K562 (cell line): ENCODE results near the gene S100A9. TPM values are rescaled to one million over a fixed set of nuclear protein-coding genes. Genes with fewer than 3 reads are reported as not detected.
A peak's percentile ranks its signal among the peaks of the same experiment; 100 is the strongest.

ENCODE experiments used
- ATAC-seq: fragments of 200-7000 bp; cut with Tn5 transposase; 3 replicates; pipeline ENCODE4 v1.9.1; 2020; ENCODE audit warnings: moderate library complexity
- BruUV-seq: library from RNA; stranded (reverse); fragments of 400-500 nt; replicated peaks from 2 replicates; lab custom pipeline; 2021; lab: Mats Ljungman, UMichigan
- CTCF ChIA-PET: fragments of 300-600 bp; formaldehyde crosslinking; extraction: SDS; loops from one replicate; lab custom pipeline; 2021; ENCODE audit warnings: low intra/inter-chr PET ratio; lab: Yijun Ruan, JAX
- POLR2A ChIA-PET: fragments of 300-600, 350-650 bp; sonication (Branson Sonifier 250); formaldehyde crosslinking; extraction: SDS; loops from one replicate; lab custom pipeline; 2021; ENCODE audit warnings: antibody characterized with exemption, inconsistent platforms; lab: Yijun Ruan, JAX
- DNase-seq, 4 experiments: peaks; one replicate each; pipeline versions ENCODE4 v3.0.0 to v3.0.0-alpha.2; 2011 to 2018; ENCODE audit warnings: low spot score in 3 of 4, mixed read lengths in 3 of 4; ENCODE audit errors: extremely low read depth in 1 of 4
- FAIRE-seq: peaks from 2 replicates; lab custom pipeline; 2011; peaks lifted over from hg19 to GRCh38; lab: Jason Lieb, UNC
- H2AFZ ChIP-seq: 2 replicates; pipeline ENCODE4 v1.6.0; 2011; ENCODE audit warnings: low read depth, low read length, control low read depth, inconsistent platforms
- H3K27ac ChIP-seq: fragments of 200-600 bp; 3 replicates; pipeline ENCODE4 v1.8.0; 2011; ENCODE audit warnings: low read depth, mild to moderate bottlenecking, control low read depth, inconsistent platforms, low read length, moderate library complexity, mixed read lengths; ENCODE audit errors: extremely low read depth
- H3K27me3 ChIP-seq, 2 experiments: fragments of 300-600 bp in 1 of 2; 2 replicates in 1 of 2; 3 replicates in 1 of 2; pipeline versions ENCODE4 v1.6.0 to v1.8.0; 2011; ENCODE audit warnings: inconsistent platforms in 2 of 2, low read length in 2 of 2, mild to moderate bottlenecking in 1 of 2, mixed read lengths in 1 of 2, moderate library complexity in 1 of 2; ENCODE audit not compliant: control insufficient read depth in 2 of 2, insufficient read depth in 2 of 2
- H3K36me3 ChIP-seq: fragments of 300-600 bp; 3 replicates; pipeline ENCODE4 v1.8.0; 2011; ENCODE audit warnings: mild to moderate bottlenecking, low read length, inconsistent platforms; ENCODE audit not compliant: control insufficient read depth, insufficient read depth
- H3K4me1 ChIP-seq, 2 experiments: fragments of 200-600 bp in 1 of 2; replicated peaks in 1 of 2; 2 replicates in 1 of 2; 3 replicates in 1 of 2; pipeline versions ENCODE4 v1.5.1 to v1.8.0; 2011; ENCODE audit warnings: inconsistent platforms in 2 of 2, low read length in 2 of 2, mild to moderate bottlenecking in 1 of 2, mixed read lengths in 1 of 2, moderate library complexity in 1 of 2; ENCODE audit not compliant: control insufficient read depth in 2 of 2, insufficient read depth in 2 of 2
- H3K4me2 ChIP-seq: 2 replicates; pipeline ENCODE4 v1.6.1; 2011; ENCODE audit warnings: low read length, control low read depth, inconsistent platforms, mixed read lengths; ENCODE audit not compliant: insufficient read depth
- H3K4me3 ChIP-seq: fragments of 200-600 bp; sonication (generic), shearing (Covaris generic); 2 replicates; pipeline ENCODE4 v1.5.1; 2016; ENCODE audit warnings: control low read depth, inconsistent platforms
- H3K79me2 ChIP-seq: fragments of 200-600 bp; 3 replicates; pipeline ENCODE4 v1.8.0; 2011; ENCODE audit warnings: low read length, inconsistent platforms; ENCODE audit not compliant: control insufficient read depth, insufficient read depth
- H3K9ac ChIP-seq, 2 experiments: 2 replicates each; pipeline versions ENCODE4 v1.6.0 to v1.6.1; 2011; ENCODE audit warnings: low read depth in 2 of 2, low read length in 2 of 2, control low read depth in 1 of 2, inconsistent platforms in 1 of 2, mild to moderate bottlenecking in 1 of 2, mixed read lengths in 1 of 2; ENCODE audit not compliant: insufficient read depth in 1 of 2
- H3K9me1 ChIP-seq: one replicate; pipeline ENCODE4 v1.6.0; 2011; ENCODE audit warnings: inconsistent platforms, mild to moderate bottlenecking, low read length, moderate library complexity; ENCODE audit not compliant: control insufficient read depth, insufficient read depth
- H3K9me3 ChIP-seq: replicated peaks from 2 replicates; pipeline ENCODE4 v1.5.1; 2011; ENCODE audit warnings: low read depth, low read length, inconsistent platforms; ENCODE audit not compliant: control insufficient read depth, insufficient read depth
- H4K20me1 ChIP-seq: replicated peaks from 2 replicates; pipeline ENCODE4 v1.6.1; 2011; ENCODE audit warnings: low read length, inconsistent platforms, mixed read lengths; ENCODE audit not compliant: control insufficient read depth, insufficient read depth
- CREM ChIP-seq: IDR thresholded peaks from 2 replicates; pipeline ENCODE4 v1.6.1; 2014; ENCODE audit warnings: antibody characterized with exemption, low read depth
- CXXC5 ChIP-seq: fragments of 250-450 bp; sonication (Bioruptor Pico); IDR thresholded peaks from 2 replicates; pipeline ENCODE4 v1.8.0; 2022; ENCODE audit warnings: inconsistent platforms, mild to moderate bottlenecking, moderate library complexity
- NFYB ChIP-seq: IDR thresholded peaks from 2 replicates; pipeline ENCODE4 v1.6.1; 2011; ENCODE audit warnings: mild to moderate bottlenecking, moderate library complexity; ENCODE audit not compliant: insufficient read length; ENCODE audit errors: extremely low read depth
- SPI1 ChIP-seq: IDR thresholded peaks from 2 replicates; pipeline ENCODE4 v1.6.1; 2011; ENCODE audit warnings: low read depth, low read length, control low read depth, borderline replicate concordance
- ZBTB17 ChIP-seq: fragments of 450-650 bp; formaldehyde crosslinking; IDR thresholded peaks from 2 replicates; pipeline ENCODE4 v1.4.0; 2020; ENCODE audit warnings: mild to moderate bottlenecking
- WGBS: fragments of 100-300 bp; shearing (Covaris generic); methylation state at CpG from one replicate; pipeline ENCODE4 v1.1.6; 2016; ENCODE audit warnings: low coverage, mixed read lengths; ENCODE audit not compliant: insufficient coverage; ENCODE audit errors: missing lambda C conversion rate; 5-methylcytosine and 5-hydroxymethylcytosine counted together
- in situ Hi-C: fragments of 300-500 bp; cut with MboI; formaldehyde crosslinking; loops from 4 replicates; pipeline ENCODE4 v1.15.0; 2018; ENCODE audit warnings: inconsistent platforms, mixed read lengths
- intact Hi-C: fragments of 100-400 bp; cut with micrococcal nuclease; formaldehyde crosslinking; loops from 2 replicates; pipeline ENCODE4 v1.14.2; 2022
- polyA plus RNA-seq, 8 experiments: library from polyadenylated mRNA; depleted of rRNA in 4 of 8; stranded (reverse) in 5 of 8; unstranded in 3 of 8; fragments of >200 nt; fragmentation: Nextera tagmentation in 2 of 8; fragmentation: Illumina TruSeq in 1 of 8; extraction: Ambion mirVana in 2 of 8; extraction: Trizol in 1 of 8; gene quantifications; 2 replicates each; pipeline versions ENCODE4 v1.2.1 to v1.2.3, GENCODE V29; 2011 to 2014; ENCODE audit warnings: inconsistent platforms in 1 of 8, missing spikeins in 1 of 8
- total RNA-seq, 7 experiments: library from RNA; depleted of rRNA in 6 of 7; stranded (reverse); fragments of >200 nt in 6 of 7; fragmentation: Illumina TruSeq in 2 of 7; extraction: Trizol in 2 of 7; gene quantifications; 2 replicates each; pipeline versions ENCODE4 v1.2.1 to v1.2.3, GENCODE V29; 2011 to 2021; ENCODE audit warnings: low replicate concordance in 1 of 7
- TF ChIP-seq, protein P1 (sequence below): sonication (generic); formaldehyde crosslinking; IDR thresholded peaks from 2 replicates; pipeline ENCODE4 v1.8.1; 2023; ENCODE audit warnings: mild to moderate bottlenecking, missing genetic modification reagents, moderate library complexity
- TF ChIP-seq, protein P2 (sequence below): fragments of 450-650 bp; IDR thresholded peaks from 2 replicates; pipeline ENCODE4 v1.6.1; 2016; ENCODE audit warnings: low read depth

Gene S100A9
- total and polyA plus RNA-seq, 9 of the 15 experiments (the other 6 are each of a cell fraction or from before 2014, with no cell fraction given), result 0.80 TPM; not detected in 8

- H3K27ac ChIP-seq, result no peak overlapping the region
- H3K4me1 ChIP-seq, result peaks cover 0 to 6% of the 10 kb centered on the region in 2 experiments; a peak in 1 of 5 replicates
- peaks cover 1 to 34% of the 10 kb centered on the region in 2 experiments; a peak in 4 of 5 replicates for H3K27me3 ChIP-seq
- no peaks in the 10 kb centered on the region for H3K79me2 ChIP-seq
- DNase-seq (peak in 1 of 4 experiments; percentile 16), FAIRE-seq (no peak), ATAC-seq (no peak)
- TF ChIP-seq SPI1 (peak; percentile 84), CXXC5 (no peak), CREM (no peak), NFYB (no peak), ZBTB17 (CRISPR knock-in tag) (no peak)
- TF ChIP-seq, protein P1, sequence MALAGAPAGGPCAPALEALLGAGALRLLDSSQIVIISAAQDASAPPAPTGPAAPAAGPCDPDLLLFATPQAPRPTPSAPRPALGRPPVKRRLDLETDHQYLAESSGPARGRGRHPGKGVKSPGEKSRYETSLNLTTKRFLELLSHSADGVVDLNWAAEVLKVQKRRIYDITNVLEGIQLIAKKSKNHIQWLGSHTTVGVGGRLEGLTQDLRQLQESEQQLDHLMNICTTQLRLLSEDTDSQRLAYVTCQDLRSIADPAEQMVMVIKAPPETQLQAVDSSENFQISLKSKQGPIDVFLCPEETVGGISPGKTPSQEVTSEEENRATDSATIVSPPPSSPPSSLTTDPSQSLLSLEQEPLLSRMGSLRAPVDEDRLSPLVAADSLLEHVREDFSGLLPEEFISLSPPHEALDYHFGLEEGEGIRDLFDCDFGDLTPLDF (CRISPR knock-in tag), result no peak
- TF ChIP-seq, protein P2, sequence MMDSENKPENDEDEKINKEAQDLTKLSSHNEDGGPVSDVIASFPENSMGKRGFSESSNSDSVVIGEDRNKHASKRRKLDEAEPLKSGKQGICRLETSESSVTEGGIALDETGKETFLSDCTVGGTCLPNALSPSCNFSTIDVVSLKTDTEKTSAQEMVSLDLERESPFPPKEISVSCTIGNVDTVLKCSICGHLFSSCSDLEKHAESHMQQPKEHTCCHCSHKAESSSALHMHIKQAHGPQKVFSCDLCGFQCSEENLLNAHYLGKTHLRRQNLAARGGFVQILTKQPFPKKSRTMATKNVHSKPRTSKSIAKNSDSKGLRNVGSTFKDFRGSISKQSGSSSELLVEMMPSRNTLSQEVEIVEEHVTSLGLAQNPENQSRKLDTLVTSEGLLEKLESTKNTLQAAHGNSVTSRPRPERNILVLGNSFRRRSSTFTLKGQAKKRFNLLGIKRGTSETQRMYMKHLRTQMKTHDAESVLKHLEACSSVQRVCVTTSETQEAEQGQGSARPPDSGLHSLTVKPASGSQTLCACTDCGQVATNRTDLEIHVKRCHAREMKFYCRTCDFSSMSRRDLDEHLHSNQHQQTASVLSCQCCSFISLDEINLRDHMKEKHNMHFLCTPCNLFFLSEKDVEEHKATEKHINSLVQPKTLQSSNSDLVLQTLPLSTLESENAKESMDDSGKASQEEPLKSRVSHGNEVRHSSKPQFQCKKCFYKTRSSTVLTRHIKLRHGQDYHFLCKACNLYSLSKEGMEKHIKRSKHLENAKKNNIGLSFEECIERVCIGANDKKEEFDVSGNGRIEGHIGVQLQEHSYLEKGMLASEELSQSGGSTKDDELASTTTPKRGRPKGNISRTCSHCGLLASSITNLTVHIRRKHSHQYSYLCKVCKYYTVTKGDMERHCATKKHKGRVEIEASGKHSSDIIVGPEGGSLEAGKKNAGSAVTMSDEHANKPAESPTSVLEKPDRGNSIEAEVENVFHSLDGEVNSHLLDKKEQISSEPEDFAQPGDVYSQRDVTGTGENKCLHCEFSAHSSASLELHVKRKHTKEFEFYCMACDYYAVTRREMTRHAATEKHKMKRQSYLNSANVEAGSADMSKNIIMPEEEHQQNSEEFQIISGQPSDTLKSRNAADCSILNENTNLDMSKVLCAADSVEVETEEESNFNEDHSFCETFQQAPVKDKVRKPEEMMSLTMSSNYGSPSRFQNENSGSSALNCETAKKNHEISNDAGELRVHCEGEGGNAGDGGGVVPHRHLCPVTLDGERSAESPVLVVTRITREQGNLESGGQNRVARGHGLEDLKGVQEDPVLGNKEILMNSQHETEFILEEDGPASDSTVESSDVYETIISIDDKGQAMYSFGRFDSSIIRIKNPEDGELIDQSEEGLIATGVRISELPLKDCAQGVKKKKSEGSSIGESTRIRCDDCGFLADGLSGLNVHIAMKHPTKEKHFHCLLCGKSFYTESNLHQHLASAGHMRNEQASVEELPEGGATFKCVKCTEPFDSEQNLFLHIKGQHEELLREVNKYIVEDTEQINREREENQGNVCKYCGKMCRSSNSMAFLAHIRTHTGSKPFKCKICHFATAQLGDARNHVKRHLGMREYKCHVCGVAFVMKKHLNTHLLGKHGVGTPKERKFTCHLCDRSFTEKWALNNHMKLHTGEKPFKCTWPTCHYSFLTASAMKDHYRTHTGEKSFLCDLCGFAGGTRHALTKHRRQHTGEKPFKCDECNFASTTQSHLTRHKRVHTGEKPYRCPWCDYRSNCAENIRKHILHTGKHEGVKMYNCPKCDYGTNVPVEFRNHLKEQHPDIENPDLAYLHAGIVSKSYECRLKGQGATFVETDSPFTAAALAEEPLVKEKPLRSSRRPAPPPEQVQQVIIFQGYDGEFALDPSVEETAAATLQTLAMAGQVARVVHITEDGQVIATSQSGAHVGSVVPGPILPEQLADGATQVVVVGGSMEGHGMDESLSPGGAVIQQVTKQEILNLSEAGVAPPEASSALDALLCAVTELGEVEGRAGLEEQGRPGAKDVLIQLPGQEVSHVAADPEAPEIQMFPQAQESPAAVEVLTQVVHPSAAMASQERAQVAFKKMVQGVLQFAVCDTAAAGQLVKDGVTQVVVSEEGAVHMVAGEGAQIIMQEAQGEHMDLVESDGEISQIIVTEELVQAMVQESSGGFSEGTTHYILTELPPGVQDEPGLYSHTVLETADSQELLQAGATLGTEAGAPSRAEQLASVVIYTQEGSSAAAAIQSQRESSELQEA, result no peak
- CTCF ChIA-PET, result no interaction called here
- in situ Hi-C loops, result no loop called here
- no peak overlapping the region for H3K4me2 ChIP-seq
- intact Hi-C loops, result no loop called here
- H3K9ac ChIP-seq, result no peak overlapping the region; a peak in 1 of 4 replicates
- H3K9me3 ChIP-seq, result no peaks in the 10 kb centered on the region
- H3K36me3 ChIP-seq, result no peaks in the 10 kb centered on the region
- H2AFZ ChIP-seq, result no peak overlapping the region
- no peak overlapping the region for H3K4me3 ChIP-seq
- no TSS peak for BruUV-seq
- peaks cover 3% of the 10 kb centered on the region; the same call in 1 of the 2 replicates for H4K20me1 ChIP-seq
- no peaks in the 10 kb centered on the region for H3K9me1 ChIP-seq
- POLR2A ChIA-PET, result interaction anchor here (0.6 to 1.0 kb wide), 2 partner anchors 33 to 237 kb away, joined by 3 read pairs; partner anchors contain the start of gene S100A13
- WGBS, result 1% methylated on average over 16 of the region's 17 CpGs
These were observed 32.6 kb downstream of the S100A9 start for GRCh38 chr1:153389973-153390879.
